GM23338 (cell line): Measurements from ENCODE around the gene KCNC4. TPM values are rescaled to one million over a fixed set of nuclear protein-coding genes. Genes with fewer than 3 reads are reported as not detected.

Experiments used
- ATAC-seq: fragments of 200-7000 bp; cut with Tn5 transposase; 3 replicates; pipeline ENCODE4 v1.9.1; 2020
- DNase-seq: peaks from one replicate; pipeline ENCODE4 v3.0.0-alpha.2; 2015; ENCODE audit warnings: low spot score
- H2AFZ ChIP-seq: fragments of 200-600 bp; sonication (generic); 2 replicates; pipeline ENCODE4 v1.8.0; 2016; ENCODE audit warnings: antibody characterized with exemption, mild to moderate bottlenecking, moderate library complexity
- H3F3A ChIP-seq: fragments of 200-600 bp; sonication (generic); replicated peaks from 2 replicates; pipeline ENCODE4 v1.8.0; 2017; ENCODE audit warnings: antibody characterized with exemption, mixed run types, low read depth
- H3K27ac ChIP-seq: fragments of 200-600 bp; sonication (generic); 2 replicates; pipeline ENCODE4 v1.6.1; 2016; ENCODE audit warnings: low read depth
- H3K27me3 ChIP-seq: fragments of 200-600 bp; sonication (generic); 2 replicates; pipeline ENCODE4 v1.8.0; 2016; ENCODE audit warnings: mild to moderate bottlenecking, mixed run types, moderate library complexity; ENCODE audit not compliant: insufficient read depth
- H3K36me3 ChIP-seq: fragments of 200-600 bp; sonication (generic); 2 replicates; pipeline ENCODE4 v1.8.0; 2016; ENCODE audit warnings: mild to moderate bottlenecking; ENCODE audit not compliant: insufficient read depth
- H3K4me1 ChIP-seq: fragments of 200-600 bp; sonication (generic); 2 replicates; pipeline ENCODE4 v1.8.0; 2016; ENCODE audit warnings: mild to moderate bottlenecking, moderate library complexity; ENCODE audit not compliant: insufficient read depth
- H3K4me2 ChIP-seq: fragments of 200-600 bp; sonication (generic); 2 replicates; pipeline ENCODE4 v1.7.1; 2017; ENCODE audit warnings: mixed run types
- H3K4me3 ChIP-seq: fragments of 200-600 bp; sonication (generic); 2 replicates; pipeline ENCODE4 v1.6.1; 2016; ENCODE audit warnings: mixed run types
- H3K79me2 ChIP-seq: fragments of 200-600 bp; sonication (generic); replicated peaks from 2 replicates; pipeline ENCODE4 v1.8.0; 2017; ENCODE audit warnings: mild to moderate bottlenecking; ENCODE audit not compliant: insufficient read depth
- H3K9me2 ChIP-seq: fragments of 200-600 bp; sonication (generic); 2 replicates; pipeline ENCODE4 v1.8.0; 2017; ENCODE audit not compliant: insufficient read depth
- H4K20me1 ChIP-seq: fragments of 200-600 bp; sonication (generic); replicated peaks from 2 replicates; pipeline ENCODE4 v1.8.0; 2017; ENCODE audit warnings: mild to moderate bottlenecking; ENCODE audit not compliant: insufficient read depth
- H3K27ac Mint-ChIP-seq: 2 replicates; pipeline ENCODE4 v1.8.0; 2020; ENCODE audit warnings: inconsistent platforms, mild to moderate bottlenecking, moderate library complexity, mixed read lengths
- H3K27me3 Mint-ChIP-seq: 3 replicates; pipeline ENCODE4 v1.8.0; 2022; ENCODE audit warnings: low read depth, mild to moderate bottlenecking, moderate library complexity, mixed read lengths, inconsistent platforms; ENCODE audit not compliant: insufficient read depth, poor library complexity
- H3K36me3 Mint-ChIP-seq: 3 replicates; pipeline ENCODE4 v1.8.0; 2021; ENCODE audit warnings: low read depth, mild to moderate bottlenecking, inconsistent platforms, moderate library complexity, mixed read lengths
- H3K4me1 Mint-ChIP-seq: 3 replicates; pipeline ENCODE4 v1.8.0; 2020; ENCODE audit warnings: mild to moderate bottlenecking, inconsistent platforms, mixed read lengths
- H3K4me3 Mint-ChIP-seq: 3 replicates; pipeline ENCODE4 v1.8.0; 2021; ENCODE audit warnings: moderate library complexity, mild to moderate bottlenecking, inconsistent platforms, mixed read lengths
- H3K9me3 Mint-ChIP-seq: 3 replicates; pipeline ENCODE4 v1.8.0; 2020; ENCODE audit warnings: moderate library complexity, mild to moderate bottlenecking, inconsistent platforms, mixed read lengths
- CREB1 ChIP-seq: fragments of 250-450 bp; sonication (Bioruptor Pico); IDR thresholded peaks from 2 replicates; pipeline ENCODE4 v1.5.0; 2020; ENCODE audit warnings: low read depth, mild to moderate bottlenecking, moderate library complexity
- CTCF ChIP-seq, 2 experiments: fragments of 200-600 bp in 1 of 2; sonication (generic) in 1 of 2; conservative IDR thresholded peaks; 2 replicates each; pipeline versions ENCODE4 v1.5.1 to v1.6.1; 2016 to 2017; ENCODE audit warnings: antibody characterized with exemption in 2 of 2, low read depth in 2 of 2, mild to moderate bottlenecking in 2 of 2, moderate library complexity in 1 of 2
- ETS1 ChIP-seq: IDR thresholded peaks from 2 replicates; pipeline ENCODE4 v1.6.1; 2016; ENCODE audit warnings: antibody characterized with exemption
- EZH2 ChIP-seq: fragments of 200-600 bp; sonication (generic); IDR thresholded peaks from one replicate; pipeline ENCODE4 v1.8.0; 2017; ENCODE audit warnings: antibody characterized with exemption, mild to moderate bottlenecking, low read depth; ENCODE audit not compliant: unreplicated experiment
- EZH2phosphoT487 ChIP-seq: fragments of 200-600 bp; sonication (generic); IDR thresholded peaks from one replicate; pipeline ENCODE4 v1.8.1; 2018; ENCODE audit warnings: antibody characterized with exemption; ENCODE audit not compliant: unreplicated experiment
- JUNB ChIP-seq: IDR thresholded peaks from one replicate; pipeline ENCODE4 v1.6.1; 2016; ENCODE audit warnings: antibody characterized with exemption; ENCODE audit not compliant: unreplicated experiment
- NANOG ChIP-seq: IDR thresholded peaks from 2 replicates; pipeline ENCODE4 v1.6.1; 2016; ENCODE audit warnings: antibody characterized with exemption, borderline replicate concordance
- POLR2AphosphoS5 ChIP-seq: IDR thresholded peaks from 2 replicates; pipeline ENCODE4 v1.6.1; 2016; ENCODE audit warnings: antibody characterized with exemption, low read depth
- STAT1 ChIP-seq: IDR thresholded peaks from one replicate; pipeline ENCODE4 v1.6.1; 2016; ENCODE audit warnings: antibody characterized with exemption; ENCODE audit not compliant: unreplicated experiment
- ZNF114 ChIP-seq: fragments of 250-450 bp; sonication (Bioruptor Pico); IDR thresholded peaks from 2 replicates; pipeline ENCODE4 v1.5.0; 2020; ENCODE audit warnings: mild to moderate bottlenecking, moderate library complexity
- ZNF331 ChIP-seq: fragments of 250-450 bp; sonication (Bioruptor Pico); IDR thresholded peaks from 2 replicates; pipeline ENCODE4 v1.5.0; 2020; ENCODE audit warnings: low read depth, mild to moderate bottlenecking, moderate library complexity
- polyA plus RNA-seq: library from polyadenylated mRNA; unstranded; fragments of >200 nt; fragmentation: Nextera tagmentation; extraction: Ambion mirVana; gene quantifications from 2 replicates; pipeline ENCODE4 v1.2.1, GENCODE V29; 2016
- total RNA-seq: library from RNA; depleted of rRNA; stranded (reverse); fragments of >200 nt; shearing (Covaris generic); gene quantifications from 2 replicates; pipeline ENCODE4 v1.2.3, GENCODE V29; 2014
- TF ChIP-seq, protein P1 (sequence below): IDR thresholded peaks from one replicate; pipeline ENCODE4 v1.6.1; 2018; ENCODE audit warnings: antibody characterized with exemption; ENCODE audit not compliant: unreplicated experiment
- TF ChIP-seq, protein P2 (sequence below): fragments of 250-450 bp; sonication (Bioruptor Pico); IDR thresholded peaks from 2 replicates; pipeline ENCODE4 v1.5.0; 2020; ENCODE audit warnings: mild to moderate bottlenecking, moderate library complexity

The KCNC4 gene
- total and polyA plus RNA-seq, 2 experiments from 2014 or later: 3.5 to 10.7 TPM

- Mint-ChIP-seq H3K27me3 (peaks cover 4% of the 10 kb centered on the region), H3K4me3 (no peak overlapping the region), H3K27ac (no peak overlapping the region), H3K4me1 (peaks cover 15% of the 10 kb centered on the region; the same call in 2 of the 3 replicates), H3K36me3 (no peaks in the 10 kb centered on the region), H3K9me3 (no peaks in the 10 kb centered on the region)
- no peak overlapping the region for H2AFZ ChIP-seq
- no peaks in the 10 kb centered on the region for H3K4me1 ChIP-seq
- no peak overlapping the region for H3K4me3 ChIP-seq
- DNase-seq: no peak
- TF ChIP-seq ZNF114 (no peak), NANOG (no peak), ZNF331 (CRISPR knock-in tag) (no peak), ETS1 (no peak), POLR2AphosphoS5 (no peak), JUNB (no peak), CREB1 (CRISPR knock-in tag) (no peak), CTCF (conservative IDR thresholded peaks at IDR 0.05; ENCODE audit: low read depth in 2 of 2) (no peak), EZH2 (no peak), STAT1 (no peak), EZH2phosphoT487 (no peak)
- TF ChIP-seq, protein P1, sequence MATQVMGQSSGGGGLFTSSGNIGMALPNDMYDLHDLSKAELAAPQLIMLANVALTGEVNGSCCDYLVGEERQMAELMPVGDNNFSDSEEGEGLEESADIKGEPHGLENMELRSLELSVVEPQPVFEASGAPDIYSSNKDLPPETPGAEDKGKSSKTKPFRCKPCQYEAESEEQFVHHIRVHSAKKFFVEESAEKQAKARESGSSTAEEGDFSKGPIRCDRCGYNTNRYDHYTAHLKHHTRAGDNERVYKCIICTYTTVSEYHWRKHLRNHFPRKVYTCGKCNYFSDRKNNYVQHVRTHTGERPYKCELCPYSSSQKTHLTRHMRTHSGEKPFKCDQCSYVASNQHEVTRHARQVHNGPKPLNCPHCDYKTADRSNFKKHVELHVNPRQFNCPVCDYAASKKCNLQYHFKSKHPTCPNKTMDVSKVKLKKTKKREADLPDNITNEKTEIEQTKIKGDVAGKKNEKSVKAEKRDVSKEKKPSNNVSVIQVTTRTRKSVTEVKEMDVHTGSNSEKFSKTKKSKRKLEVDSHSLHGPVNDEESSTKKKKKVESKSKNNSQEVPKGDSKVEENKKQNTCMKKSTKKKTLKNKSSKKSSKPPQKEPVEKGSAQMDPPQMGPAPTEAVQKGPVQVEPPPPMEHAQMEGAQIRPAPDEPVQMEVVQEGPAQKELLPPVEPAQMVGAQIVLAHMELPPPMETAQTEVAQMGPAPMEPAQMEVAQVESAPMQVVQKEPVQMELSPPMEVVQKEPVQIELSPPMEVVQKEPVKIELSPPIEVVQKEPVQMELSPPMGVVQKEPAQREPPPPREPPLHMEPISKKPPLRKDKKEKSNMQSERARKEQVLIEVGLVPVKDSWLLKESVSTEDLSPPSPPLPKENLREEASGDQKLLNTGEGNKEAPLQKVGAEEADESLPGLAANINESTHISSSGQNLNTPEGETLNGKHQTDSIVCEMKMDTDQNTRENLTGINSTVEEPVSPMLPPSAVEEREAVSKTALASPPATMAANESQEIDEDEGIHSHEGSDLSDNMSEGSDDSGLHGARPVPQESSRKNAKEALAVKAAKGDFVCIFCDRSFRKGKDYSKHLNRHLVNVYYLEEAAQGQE: no peak
- TF ChIP-seq, protein P2, sequence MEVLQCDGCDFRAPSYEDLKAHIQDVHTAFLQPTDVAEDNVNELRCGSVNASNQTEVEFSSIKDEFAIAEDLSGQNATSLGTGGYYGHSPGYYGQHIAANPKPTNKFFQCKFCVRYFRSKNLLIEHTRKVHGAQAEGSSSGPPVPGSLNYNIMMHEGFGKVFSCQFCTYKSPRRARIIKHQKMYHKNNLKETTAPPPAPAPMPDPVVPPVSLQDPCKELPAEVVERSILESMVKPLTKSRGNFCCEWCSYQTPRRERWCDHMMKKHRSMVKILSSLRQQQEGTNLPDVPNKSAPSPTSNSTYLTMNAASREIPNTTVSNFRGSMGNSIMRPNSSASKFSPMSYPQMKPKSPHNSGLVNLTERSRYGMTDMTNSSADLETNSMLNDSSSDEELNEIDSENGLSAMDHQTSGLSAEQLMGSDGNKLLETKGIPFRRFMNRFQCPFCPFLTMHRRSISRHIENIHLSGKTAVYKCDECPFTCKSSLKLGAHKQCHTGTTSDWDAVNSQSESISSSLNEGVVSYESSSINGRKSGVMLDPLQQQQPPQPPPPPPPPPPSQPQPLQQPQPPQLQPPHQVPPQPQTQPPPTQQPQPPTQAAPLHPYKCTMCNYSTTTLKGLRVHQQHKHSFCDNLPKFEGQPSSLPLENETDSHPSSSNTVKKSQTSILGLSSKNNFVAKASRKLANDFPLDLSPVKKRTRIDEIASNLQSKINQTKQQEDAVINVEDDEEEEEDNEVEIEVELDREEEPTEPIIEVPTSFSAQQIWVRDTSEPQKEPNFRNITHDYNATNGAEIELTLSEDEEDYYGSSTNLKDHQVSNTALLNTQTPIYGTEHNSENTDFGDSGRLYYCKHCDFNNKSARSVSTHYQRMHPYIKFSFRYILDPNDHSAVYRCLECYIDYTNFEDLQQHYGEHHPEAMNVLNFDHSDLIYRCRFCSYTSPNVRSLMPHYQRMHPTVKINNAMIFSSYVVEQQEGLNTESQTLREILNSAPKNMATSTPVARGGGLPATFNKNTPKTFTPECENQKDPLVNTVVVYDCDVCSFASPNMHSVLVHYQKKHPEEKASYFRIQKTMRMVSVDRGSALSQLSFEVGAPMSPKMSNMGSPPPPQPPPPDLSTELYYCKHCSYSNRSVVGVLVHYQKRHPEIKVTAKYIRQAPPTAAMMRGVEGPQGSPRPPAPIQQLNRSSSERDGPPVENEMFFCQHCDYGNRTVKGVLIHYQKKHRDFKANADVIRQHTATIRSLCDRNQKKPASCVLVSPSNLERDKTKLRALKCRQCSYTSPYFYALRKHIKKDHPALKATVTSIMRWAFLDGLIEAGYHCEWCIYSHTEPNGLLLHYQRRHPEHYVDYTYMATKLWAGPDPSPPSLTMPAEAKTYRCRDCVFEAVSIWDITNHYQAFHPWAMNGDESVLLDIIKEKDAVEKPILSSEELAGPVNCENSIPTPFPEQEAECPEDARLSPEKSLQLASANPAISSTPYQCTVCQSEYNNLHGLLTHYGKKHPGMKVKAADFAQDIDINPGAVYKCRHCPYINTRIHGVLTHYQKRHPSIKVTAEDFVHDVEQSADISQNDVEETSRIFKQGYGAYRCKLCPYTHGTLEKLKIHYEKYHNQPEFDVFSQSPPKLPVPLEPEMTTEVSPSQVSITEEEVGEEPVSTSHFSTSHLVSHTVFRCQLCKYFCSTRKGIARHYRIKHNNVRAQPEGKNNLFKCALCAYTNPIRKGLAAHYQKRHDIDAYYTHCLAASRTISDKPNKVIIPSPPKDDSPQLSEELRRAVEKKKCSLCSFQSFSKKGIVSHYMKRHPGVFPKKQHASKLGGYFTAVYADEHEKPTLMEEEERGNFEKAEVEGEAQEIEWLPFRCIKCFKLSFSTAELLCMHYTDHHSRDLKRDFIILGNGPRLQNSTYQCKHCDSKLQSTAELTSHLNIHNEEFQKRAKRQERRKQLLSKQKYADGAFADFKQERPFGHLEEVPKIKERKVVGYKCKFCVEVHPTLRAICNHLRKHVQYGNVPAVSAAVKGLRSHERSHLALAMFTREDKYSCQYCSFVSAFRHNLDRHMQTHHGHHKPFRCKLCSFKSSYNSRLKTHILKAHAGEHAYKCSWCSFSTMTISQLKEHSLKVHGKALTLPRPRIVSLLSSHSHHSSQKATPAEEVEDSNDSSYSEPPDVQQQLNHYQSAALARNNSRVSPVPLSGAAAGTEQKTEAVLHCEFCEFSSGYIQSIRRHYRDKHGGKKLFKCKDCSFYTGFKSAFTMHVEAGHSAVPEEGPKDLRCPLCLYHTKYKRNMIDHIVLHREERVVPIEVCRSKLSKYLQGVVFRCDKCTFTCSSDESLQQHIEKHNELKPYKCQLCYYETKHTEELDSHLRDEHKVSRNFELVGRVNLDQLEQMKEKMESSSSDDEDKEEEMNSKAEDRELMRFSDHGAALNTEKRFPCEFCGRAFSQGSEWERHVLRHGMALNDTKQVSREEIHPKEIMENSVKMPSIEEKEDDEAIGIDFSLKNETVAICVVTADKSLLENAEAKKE: no peak
- no peaks in the 10 kb centered on the region for H3F3A ChIP-seq
- no peaks in the 10 kb centered on the region for H3K9me2 ChIP-seq
- no peak for ATAC-seq
- H4K20me1 ChIP-seq: no peaks in the 10 kb centered on the region
- no peaks in the 10 kb centered on the region for H3K27me3 ChIP-seq
- H3K79me2 ChIP-seq: no peaks in the 10 kb centered on the region
- no peak overlapping the region for H3K4me2 ChIP-seq
- H3K36me3 ChIP-seq: no peaks in the 10 kb centered on the region
- no peak overlapping the region for H3K27ac ChIP-seq
These were observed 24.9 kb upstream of the KCNC4 start for GRCh38 chr1:110185181-110185580.
